ENCODE results near the gene ZBTB42. TPM values are rescaled to one million over a fixed set of nuclear protein-coding genes. Genes with fewer than 3 reads are reported as not detected.
A peak's percentile ranks its signal among the peaks of the same experiment; 100 is the strongest.

Gene ZBTB42
- total RNA-seq, 4 donors from 2014 or later, result 5.9 to 12.3 (median 6.7) TPM

DNA sequence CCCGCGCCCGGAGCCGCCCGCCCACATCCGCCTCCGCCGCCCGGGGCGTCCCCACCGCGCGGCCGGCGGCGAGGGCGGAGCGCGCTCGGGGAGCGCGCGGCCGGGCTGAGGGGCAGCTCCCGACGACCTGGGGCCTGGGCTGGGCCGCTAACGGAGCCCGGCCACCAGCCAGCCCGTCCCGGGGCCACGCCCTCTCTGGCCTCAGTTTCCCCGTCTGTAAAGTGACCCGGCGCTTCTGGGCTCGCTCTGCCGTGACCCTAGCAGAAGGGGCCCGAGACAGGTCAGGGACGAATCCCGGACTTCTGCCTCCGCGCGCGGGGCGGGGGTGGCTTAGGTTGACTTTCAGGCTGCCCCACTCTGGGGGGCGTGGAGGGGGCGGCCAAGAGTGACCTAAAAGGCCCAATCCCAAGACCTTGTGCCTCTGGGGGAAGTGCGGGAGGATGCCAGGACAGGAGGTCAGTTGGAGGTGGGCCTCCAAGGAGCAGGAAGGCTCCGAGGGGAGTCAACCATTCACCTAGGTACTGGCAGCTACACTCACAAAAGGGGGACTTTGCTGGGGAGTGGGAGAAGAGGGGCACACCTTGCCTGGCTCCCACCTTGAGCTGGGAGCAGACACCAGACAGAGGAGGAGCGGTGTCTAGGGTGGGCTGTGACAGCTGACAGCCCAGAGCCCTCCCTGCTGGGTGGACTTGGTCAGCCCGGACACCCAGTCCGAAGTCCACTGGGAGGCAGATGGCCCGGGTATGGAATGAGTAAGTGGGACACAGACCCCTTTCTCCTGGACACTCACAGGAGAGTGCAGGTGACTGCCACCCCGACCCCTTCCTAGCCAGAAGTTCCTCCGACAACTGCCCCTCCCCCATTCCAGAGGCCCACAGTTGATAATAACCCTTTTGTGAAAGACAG is 4.9 kb upstream of the ZBTB42 start:
- Histone ChIP-seq H3K4me1 (peaks cover 0 to 77% (median 43%) of the 10 kb centered on the region in 4 donors), H3K9me3 (no peaks in the 10 kb centered on the region), H3K4me3 (peak overlapping the region; percentile 32 to 84 (median 50)), H3K27me3 (no peaks in the 10 kb centered on the region), H3K36me3 (peaks cover 0 to 15% (median 2%) of the 10 kb centered on the region in 3 donors), H3K27ac (peak overlapping the region; percentile 49 to 99 (median 90))
- DNase-seq (ENCODE audit: low spot score in 2 of 2), result peak in 1 of 2 donors; percentile 30
- TF ChIP-seq EP300 (IDR thresholded peaks at IDR 0.05) (no peak), POLR2A (IDR thresholded peaks at IDR 0.05) (peak; percentile 66 to 78)
- TF ChIP-seq, protein P1, sequence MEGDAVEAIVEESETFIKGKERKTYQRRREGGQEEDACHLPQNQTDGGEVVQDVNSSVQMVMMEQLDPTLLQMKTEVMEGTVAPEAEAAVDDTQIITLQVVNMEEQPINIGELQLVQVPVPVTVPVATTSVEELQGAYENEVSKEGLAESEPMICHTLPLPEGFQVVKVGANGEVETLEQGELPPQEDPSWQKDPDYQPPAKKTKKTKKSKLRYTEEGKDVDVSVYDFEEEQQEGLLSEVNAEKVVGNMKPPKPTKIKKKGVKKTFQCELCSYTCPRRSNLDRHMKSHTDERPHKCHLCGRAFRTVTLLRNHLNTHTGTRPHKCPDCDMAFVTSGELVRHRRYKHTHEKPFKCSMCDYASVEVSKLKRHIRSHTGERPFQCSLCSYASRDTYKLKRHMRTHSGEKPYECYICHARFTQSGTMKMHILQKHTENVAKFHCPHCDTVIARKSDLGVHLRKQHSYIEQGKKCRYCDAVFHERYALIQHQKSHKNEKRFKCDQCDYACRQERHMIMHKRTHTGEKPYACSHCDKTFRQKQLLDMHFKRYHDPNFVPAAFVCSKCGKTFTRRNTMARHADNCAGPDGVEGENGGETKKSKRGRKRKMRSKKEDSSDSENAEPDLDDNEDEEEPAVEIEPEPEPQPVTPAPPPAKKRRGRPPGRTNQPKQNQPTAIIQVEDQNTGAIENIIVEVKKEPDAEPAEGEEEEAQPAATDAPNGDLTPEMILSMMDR (IDR thresholded peaks at IDR 0.05), result peak in 1 of 5 experiments; percentile 31
- WGBS, 2 donors, result 18 to 22% methylated on average over 25 to 35 of the region's 55 CpGs

DNA sequence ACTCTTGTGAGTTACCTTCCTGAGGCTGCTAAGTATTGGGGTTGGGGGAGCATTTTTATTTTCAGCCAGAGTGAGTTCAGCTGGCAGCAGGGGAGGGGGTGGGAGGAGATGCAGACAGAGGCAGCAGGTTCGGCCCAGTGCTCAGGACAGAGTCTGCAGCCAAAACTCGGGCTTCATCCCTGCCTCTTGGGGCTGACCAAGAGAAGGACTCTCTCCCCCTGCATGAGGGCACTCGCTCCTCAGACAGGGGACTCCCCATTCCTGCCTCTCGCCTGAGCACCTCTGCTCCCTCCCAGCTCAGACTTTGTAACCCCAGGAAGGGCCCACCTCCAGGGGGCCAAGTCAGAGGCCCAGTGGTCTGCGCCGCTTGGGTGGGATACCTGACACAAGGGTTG is 4.2 kb upstream of the ZBTB42 start:
- Histone ChIP-seq H3K27ac (peak overlapping the region in 3 of 4 donors; percentile 11 to 99 (median 92)), H3K9me3 (no peaks in the 10 kb centered on the region), H3K36me3 (peaks cover 0 to 8% (median 0%) of the 10 kb centered on the region in 3 donors), H3K4me1 (peaks cover 0 to 78% (median 46%) of the 10 kb centered on the region in 4 donors), H3K27me3 (no peaks in the 10 kb centered on the region), H3K4me3 (no peak overlapping the region)
- 74% methylated on average over 5 to 6 of the region's 6 CpGs for WGBS, 2 donors
- DNase-seq (ENCODE audit: low spot score in 2 of 2), result no peak
- TF ChIP-seq EP300 (IDR thresholded peaks at IDR 0.05), result no peak
- TF ChIP-seq, protein P1 (IDR thresholded peaks at IDR 0.05), result no peak
- TF ChIP-seq POLR2A (IDR thresholded peaks at IDR 0.05), result no peak

- H3K27ac ChIP-seq, result peak overlapping the region in 3 of 4 donors; percentile 62 to 99 (median 92)
- H3K27me3 ChIP-seq, result no peaks in the 10 kb centered on the region
- H3K9me3 ChIP-seq, result no peaks in the 10 kb centered on the region
- peaks cover 0 to 78% (median 45%) of the 10 kb centered on the region in 4 donors for H3K4me1 ChIP-seq
- H3K4me3 ChIP-seq, result no peak overlapping the region
- no peak for DNase-seq (ENCODE audit: low spot score in 2 of 2)
- no peak for TF ChIP-seq POLR2A (IDR thresholded peaks at IDR 0.05)
- TF ChIP-seq, protein P1 (IDR thresholded peaks at IDR 0.05), result no peak
- no peak for TF ChIP-seq EP300 (IDR thresholded peaks at IDR 0.05)
- peaks cover 0 to 1% (median 0%) of the 10 kb centered on the region in 3 donors for H3K36me3 ChIP-seq
- WGBS, 2 donors, result 41 to 42% methylated on average over 10 to 12 of the region's 18 CpGs
Measured at GRCh38 chr14:104797115-104798044, 3.5 kb upstream of the ZBTB42 start.

DNA sequence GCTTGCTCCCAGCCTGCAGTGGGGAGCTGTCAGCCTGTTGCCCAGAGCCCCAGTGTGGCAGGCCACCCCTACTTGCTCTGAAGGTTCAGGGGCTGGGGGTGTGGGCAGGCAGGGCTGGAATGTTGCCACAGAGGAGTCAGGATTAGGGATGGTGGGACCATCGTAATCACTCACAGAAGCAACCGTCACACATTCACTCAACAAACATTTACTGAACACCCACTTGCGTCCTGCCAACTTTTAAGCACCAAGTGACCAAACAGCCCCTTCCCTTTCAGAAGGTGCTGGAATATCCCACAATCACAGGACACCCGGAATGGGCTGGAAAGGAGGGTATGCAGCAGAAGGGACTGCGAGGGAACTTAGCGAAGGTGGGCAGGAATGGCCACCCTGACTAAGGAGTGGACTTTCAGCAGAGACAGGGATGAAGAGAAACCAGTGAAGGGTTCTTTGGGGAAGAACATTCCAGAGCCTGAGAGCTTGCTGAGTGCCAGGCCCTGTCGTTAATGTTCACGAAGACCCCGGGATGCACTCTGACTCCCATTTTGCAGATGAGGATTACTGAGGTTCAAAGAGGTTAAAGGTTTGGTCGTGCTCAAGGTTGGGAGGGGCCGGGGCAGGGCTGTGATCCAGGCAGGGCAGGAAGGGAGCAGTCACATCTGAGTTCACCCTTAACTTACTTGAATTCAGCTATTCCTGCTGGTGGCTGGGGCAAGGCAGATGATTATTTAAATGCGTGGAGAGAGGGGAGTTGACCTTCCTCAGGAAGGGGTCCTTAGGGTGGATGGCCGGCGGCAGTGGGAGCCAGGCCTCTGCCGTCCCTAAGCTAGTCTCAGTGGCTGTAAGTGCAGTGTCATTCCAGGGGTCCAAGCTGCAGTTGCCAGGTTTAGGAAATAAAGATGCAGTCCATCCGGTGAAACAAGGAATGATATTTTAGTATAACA is 2.3 kb upstream of the ZBTB42 start:
- WGBS, 2 donors, result 67 to 68% methylated on average over 16 of the region's 16 CpGs
- Histone ChIP-seq H3K9me3 (no peaks in the 10 kb centered on the region), H3K4me3 (no peak overlapping the region), H3K4me1 (peaks cover 0 to 77% (median 33%) of the 10 kb centered on the region in 4 donors), H3K36me3 (peaks cover 0 to 3% (median 0%) of the 10 kb centered on the region in 3 donors), H3K27me3 (no peaks in the 10 kb centered on the region), H3K27ac (peak overlapping the region; percentile 92 to 99 (median 95))
- TF ChIP-seq POLR2A (IDR thresholded peaks at IDR 0.05), result no peak
- no peak for TF ChIP-seq EP300 (IDR thresholded peaks at IDR 0.05)
- TF ChIP-seq, protein P1 (IDR thresholded peaks at IDR 0.05), result no peak
- no peak for DNase-seq (ENCODE audit: low spot score in 2 of 2)

Measured in tibial nerve (tissue), 4 donors.